ENCODE measurements around the gene RNF157.

DNA sequence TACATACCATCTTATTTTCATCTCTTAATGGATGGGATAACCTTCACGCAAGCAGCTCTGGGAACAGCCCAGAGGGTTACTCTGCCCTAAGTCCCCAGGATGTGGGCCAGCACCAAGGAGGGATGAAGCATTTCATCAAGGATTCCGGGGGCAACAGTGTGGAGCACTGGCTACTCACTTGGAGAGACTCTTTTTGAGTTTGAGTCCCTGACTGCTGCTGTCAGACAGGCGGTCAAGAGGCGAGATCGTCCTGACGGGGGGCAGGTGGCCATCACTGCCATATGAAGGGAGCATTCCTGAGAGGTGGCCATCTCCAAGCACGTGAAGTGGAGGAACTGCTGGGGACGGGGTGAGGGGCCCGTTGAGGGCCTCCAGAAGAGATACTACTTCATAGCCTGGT lies 81.1 kb downstream of the RNF157 start:
- TF ChIP-seq SIN3A (IDR thresholded peaks at IDR 0.05; ENCODE audit: borderline replicate concordance, insufficient read depth, low read depth, low read length) (no peak), POLR2AphosphoS5 (IDR thresholded peaks at IDR 0.05; ENCODE audit: low read depth, low read length) (no peak)

Data from Panc1 (cell line).